ENCODE data around the gene MAML2.

The MAML2 gene

DNA sequence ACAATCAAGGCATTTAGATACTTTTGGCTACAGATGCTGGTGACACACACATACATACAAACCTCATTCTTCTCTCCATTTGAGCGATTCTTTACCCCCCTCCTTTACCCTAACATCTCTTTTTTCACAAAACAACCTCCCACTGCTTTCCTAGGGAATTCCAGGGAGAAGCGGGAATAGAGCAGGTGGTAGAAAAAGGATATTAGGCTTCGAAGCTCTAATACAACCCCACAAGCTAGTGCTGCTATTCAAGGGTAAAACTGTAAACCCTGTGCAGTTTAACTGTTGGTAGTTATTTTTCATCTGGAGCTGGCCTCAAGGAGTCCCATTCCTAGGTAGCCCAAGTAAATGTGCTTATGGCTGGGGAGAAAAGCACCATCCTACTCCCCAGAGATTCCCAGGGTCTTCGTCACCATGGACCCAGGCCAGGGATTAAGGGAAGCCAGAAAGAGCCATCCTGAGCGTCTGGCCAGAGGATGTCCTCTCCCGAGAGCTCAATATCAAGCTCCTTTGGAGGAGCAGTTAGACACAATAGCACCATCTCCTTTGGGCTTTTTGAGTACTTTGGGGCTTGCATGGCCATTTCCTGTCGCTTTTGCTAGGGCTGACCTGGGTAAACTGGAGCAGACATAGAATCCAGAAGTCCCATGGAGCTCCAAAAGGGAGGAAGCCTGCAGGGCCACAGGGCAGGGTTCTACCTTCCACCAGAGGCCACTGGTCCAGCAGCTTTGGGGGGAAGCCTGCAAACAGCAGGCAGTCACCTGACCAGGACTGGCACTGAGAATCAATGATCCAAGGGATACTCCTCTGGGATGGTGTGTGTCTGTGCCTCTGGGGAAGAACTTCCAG, 3.1 kb downstream of the MAML2 start:
- no peak for DNase-seq (ENCODE audit: low spot score)

DNA sequence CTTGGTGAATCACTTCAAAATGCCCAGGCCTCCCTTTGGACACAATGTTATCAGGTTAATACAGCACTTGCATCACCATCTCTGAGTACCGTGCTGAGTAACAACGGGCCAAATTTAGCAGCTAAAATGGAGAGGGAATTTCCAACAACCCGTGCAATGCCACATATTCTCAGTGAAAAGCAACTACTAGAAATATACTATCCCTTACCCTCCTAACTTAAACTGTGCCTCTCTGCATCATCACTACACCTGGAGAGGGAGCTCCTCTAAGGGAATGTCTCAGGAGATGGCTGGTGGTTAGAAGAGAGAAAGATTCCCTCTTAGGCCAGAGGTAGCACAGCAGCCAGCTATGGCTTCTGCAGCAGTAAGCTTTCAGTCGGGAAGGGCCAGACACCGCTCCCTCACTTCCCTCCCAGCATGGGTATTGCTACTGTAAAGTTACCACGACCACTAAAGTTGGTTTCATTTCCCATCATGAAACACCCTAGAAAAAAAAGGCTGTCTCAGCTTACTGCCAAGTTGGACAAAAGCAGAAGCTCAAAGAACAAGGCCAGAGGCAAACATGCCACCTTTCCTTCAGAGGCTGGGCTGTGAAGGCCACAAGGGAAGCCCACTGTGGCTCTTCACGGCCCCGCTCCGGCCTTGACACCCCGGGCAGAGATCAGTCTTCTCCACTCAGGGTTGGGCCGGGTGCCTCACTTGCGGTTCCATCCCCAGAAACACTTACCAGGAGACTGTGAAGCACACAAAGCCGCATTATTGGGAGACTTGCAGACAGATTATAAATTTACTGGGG, 3.9 kb downstream of the MAML2 start:
- no peak for DNase-seq (ENCODE audit: low spot score)

DNA sequence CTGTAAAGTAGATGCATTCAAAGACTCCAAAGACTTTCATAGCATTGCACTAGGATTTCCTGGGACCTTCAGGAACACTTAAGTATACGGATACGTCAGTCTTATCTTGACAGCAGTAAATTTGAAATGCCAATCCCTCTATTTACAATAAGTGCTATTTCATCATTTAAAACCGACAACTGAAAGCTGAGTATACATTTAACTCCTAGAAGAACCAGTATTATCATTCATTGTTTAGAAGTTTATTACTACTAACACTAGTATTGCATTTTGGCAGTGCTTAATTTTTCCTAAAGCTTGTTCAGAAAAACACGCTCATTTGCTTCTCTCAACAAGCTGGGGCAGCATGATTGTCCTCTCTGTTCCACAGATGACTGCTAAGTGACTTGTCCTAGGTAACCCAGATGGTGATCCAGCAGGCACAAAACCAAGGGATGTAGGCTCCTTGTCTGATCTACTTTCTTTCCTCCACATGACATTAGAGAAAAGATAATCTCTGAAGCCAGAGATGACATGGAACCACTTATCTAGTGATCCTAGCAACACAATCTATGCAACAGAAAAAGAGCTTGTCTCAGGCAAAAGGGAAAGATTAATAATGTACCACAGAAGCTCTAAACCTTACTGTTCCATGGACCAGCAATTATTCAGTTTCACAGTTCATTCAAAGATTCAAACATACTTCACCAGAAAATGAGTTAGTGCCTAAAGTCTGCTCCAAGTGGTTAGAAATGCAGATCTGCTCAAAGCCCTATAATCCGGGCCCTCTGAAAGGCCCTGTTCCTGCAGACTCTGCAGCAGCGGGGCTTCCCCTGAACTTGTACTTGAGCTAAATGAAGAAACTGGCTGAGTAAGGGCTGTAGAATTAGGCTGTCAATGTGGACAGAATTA, 5.2 kb downstream of the MAML2 start:
- DNase-seq (ENCODE audit: low spot score): no peak

DNA sequence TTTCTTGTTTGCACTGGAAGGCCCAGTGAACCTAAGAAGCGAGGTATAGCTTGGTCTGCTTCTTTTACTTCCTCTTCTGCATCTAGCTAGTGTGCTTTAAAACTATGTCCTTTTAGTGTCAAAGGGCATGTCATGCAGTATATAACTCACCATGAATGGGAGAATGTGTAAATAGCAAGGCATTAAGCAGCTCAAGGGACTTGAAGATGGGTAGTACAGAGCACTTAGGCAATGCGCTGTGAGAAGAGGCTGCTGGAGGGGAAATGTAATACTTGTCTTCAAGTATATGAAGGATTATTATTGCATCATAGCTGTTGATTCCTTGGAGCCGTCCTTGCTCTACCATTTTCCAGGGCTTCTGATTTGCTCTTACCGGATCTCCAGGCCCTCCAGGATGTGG, 7.6 kb downstream of the MAML2 start:
- DNase-seq (ENCODE audit: low spot score): no peak

GRCh38 chr11:96334219-96334618, 8.8 kb downstream of the MAML2 start:
- no peak for DNase-seq (ENCODE audit: low spot score)

DNA sequence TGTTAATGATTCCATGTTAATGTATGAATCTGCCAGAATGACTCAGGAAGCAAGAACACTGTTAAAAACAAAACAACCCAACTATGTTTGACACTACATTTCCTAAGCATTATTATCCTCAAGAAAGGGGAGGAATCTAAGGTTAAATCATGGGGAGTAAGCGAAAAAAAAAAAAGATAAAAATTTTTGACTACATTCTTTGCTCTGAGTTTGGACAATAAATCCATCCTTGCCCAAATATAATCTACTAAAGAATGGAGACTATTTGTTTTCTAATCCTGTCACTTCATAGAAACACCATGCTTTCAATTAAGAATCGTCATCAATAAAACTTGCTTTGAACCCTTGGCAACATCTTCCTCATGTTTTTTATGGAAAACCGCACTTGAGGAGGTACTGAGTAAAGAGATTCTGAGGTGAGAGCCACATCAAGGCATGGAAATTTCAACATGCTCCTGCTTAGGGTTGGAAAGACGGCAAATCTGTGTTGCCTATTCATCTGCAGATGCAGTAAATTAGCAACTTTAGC, 9.7 kb downstream of the MAML2 start:
- DNase-seq (ENCODE audit: low spot score): no peak

GRCh38 chr11:96332126-96332771, 10.7 kb downstream of the MAML2 start:
- DNase-seq (ENCODE audit: low spot score): no peak

GRCh38 chr11:96331699-96332116, 11.3 kb downstream of the MAML2 start:
- DNase-seq (ENCODE audit: low spot score): no peak

DNA sequence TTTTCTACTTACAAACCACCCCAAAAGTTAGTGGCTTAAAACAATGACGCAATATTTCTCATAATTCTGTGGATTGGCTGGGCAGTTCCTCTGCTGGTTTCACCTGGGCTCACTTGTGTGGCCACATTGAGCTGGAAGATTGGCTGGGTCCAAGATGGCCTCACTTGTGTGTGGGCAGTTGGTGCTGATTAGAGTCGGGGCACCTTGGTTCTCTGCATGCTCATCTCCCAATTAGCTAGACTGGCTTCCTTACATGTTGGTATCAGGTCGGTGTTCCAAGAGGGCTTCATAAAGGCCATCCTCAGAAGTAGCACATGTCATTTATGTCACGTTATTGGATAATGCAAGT, 12.5 kb downstream of the MAML2 start:
- no peak for DNase-seq (ENCODE audit: low spot score)

DNA sequence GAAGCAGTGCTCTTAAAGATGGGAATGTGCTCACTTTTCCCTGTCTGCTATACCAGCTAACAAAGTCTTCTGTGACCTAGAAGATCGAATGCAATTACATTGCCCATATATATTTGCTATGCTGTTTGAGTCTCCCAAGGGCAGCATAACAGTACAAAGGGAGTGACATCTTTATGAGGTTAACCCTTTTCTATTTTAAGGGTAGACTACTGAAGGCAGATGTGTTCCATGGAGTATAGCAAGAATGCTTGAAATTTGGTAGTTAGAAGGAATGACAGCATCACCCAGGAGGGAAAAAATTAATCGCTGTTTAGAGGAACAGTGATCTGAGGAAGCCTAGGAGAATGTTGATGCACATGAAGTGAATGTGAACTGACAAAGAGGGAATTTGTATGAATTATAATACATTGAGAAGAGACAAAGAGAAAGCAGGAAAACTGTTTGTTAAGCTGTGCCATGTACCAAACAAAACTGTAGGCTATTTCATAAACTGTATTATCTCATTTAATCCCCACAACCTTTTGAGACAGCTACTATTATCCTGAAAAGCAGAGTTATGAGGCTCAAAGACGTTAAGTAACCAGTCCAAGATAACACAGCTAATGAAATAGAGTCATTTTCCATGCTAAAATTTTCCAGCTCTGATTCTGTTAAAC, 13.0 kb downstream of the MAML2 start:
- no peak for DNase-seq (ENCODE audit: low spot score)

- no peak for DNase-seq (ENCODE audit: low spot score)
These were observed 13.6 kb downstream of the MAML2 start for GRCh38 chr11:96329419-96329818.

DNA sequence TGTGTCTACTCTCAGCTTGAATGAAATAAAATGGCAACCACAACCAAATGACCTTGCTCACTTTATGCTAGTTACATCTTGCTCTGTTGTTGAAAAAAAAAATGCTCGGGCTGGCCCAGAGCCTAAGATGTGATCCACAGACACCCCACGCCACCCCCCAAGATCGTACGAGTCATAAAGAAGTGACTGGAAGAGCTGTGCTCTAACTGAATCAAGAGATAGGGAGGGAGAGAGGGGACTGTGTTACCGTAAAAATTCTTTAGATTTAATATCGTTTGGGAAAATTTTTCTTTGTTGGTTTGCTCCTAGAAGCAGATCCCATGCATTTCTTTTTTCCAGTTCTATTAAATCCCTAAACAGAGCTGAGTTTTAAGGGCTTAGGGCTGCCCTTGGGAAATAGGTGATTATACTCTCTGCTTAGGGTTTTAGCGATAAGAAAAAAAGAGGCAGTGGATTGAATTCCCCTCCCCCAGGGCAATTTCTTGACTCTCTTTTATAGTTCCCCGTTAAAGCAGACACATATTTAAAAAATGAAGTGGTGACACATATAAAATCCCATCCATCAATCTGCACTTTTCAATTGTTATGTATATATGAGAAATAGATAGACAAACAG, 14.5 kb downstream of the MAML2 start:
- DNase-seq (ENCODE audit: low spot score): no peak

DNA sequence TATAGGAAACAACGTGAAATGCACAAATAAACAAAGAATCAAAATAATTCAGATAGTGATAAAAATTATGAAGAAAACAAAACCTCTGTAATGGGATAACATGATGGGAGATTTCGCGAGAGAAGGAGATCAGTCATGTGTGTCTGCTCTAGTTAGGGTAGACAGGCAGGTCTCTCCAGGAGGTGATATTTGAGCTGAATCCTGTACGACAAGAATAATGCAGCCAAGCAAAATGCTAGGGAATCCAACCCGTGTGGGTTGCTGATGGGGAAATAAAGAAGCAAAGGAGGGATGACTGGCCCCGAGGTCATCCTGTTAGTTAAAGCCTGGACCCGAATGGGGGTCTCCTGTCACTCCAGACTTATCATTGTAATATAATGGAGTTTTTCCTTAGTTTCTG, 16.0 kb downstream of the MAML2 start:
- no peak for DNase-seq (ENCODE audit: low spot score)

- no peak for DNase-seq (ENCODE audit: low spot score)
These were observed 18.1 kb downstream of the MAML2 start for GRCh38 chr11:96324912-96325311.

DNA sequence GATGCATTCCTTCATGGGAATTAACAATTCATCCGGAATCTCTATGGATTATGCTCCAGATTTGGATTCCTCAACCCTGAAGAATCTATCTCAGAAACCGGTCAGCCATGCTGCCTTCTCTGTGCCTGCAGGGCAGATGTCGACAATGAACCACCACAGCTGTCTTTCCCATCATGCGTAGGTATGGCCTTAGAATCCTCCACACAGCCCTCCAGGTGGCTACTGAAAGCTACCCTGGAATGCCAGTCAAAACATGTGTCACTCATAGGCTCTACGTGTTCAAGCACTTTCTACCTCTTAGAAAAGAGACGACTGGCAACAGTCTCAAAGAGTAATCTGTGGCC, 19.4 kb downstream of the MAML2 start:
- DNase-seq (ENCODE audit: low spot score): no peak

- no peak for DNase-seq (ENCODE audit: low spot score)
These were observed 20.0 kb downstream of the MAML2 start for GRCh38 chr11:96322775-96323641.

DNA sequence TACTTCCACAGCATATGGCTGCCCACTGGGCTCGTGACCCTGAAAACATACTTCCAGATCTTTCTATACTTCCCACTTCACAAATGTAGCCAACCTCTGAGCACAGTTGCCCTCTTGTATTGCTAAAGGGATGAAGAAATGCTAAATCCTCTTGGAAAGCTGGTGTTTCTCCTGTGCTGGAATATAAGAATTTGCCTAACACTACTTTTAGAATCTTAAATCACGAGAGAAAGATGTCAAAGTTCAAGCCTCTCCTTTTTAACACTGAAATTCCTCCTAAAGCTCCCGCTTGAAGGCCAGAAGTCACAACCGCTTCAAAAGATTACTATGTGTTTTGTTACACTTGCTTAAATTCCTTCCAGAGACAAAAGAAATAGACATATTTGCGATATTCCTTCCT, 21.9 kb downstream of the MAML2 start:
- no peak for DNase-seq (ENCODE audit: low spot score)

DNA sequence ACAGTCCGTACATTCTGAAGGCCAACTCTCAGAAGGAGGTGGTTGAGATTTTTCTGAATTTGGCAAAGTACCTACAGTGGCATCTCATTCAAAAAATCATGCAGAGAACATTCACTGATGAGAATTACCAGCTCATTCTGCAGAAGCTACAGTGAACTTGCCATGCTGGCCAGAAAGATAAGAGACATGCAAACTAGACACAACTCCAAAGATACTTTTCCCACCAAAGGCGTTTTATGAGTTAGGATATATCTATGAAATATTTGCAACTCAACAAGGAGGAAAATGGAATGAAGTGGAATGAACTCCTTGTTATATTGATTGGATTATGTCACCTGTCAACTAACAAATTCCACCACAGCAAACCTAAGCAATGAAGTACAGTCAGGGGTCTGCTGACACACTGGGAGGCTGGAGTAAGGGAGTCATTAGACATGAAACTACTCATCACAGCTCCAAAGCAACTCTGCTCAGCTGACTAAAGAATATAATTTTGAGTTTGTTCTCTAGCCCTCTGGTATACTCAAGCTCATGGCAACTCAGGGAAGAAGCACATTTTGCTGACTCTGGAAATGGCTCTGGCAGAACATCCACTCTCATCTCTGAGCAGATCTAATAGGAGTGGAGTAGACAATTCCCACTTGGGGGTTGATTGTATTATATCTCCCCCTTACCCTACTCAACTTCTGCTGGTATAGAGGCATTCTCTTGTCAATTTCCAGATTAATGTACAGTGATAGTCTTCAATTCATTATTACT, 22.9 kb downstream of the MAML2 start:
- no peak for DNase-seq (ENCODE audit: low spot score)

DNA sequence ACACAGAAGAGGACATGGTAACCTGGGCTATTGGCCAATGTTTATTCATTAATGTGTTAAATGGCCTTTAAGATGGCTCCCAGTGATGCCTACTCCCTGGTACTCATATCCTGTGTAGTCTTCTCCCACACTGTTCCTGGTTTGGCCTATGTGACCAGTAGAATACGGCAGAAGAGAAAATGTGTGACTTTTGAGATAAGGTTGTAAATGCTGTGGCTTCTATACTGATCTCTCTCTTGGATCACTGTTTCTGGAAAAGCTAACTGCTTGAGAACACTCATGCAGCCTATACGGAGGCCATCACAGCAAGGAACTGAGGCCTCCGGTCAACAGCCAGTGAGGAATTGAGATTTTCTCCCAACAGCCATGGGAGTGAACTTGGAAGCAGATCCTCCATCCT, 24.1 kb downstream of the MAML2 start:
- no peak for DNase-seq (ENCODE audit: low spot score)
